CD4-positive, alpha-beta T cell (primary cell): ENCODE data around the gene C10orf71. TPM values are rescaled to one million over a fixed set of nuclear protein-coding genes. Genes with fewer than 3 reads are reported as not detected.

ENCODE experiments used
- ATAC-seq: fragments of 200-7000 bp; cut with Tn5 transposase; one replicate; pipeline ENCODE4 v1.10.0; 2022; ENCODE audit warnings: mild to moderate bottlenecking; ENCODE audit not compliant: poor library complexity
- CTCF ChIA-PET: fragments of 350-600 bp; sonication (Branson Sonifier 250); formaldehyde crosslinking; loops from one replicate; lab custom pipeline; 2021; ENCODE audit warnings: antibody characterized with exemption, inconsistent platforms; lab: Charles Lee
- POLR2A ChIA-PET: fragments of 350-600 bp; sonication (Branson Sonifier 250); formaldehyde crosslinking; loops from one replicate; lab custom pipeline; 2021; ENCODE audit warnings: antibody characterized with exemption, inconsistent platforms; lab: Charles Lee
- DNase-seq, 14 experiments: peaks; one replicate each; pipeline ENCODE4 v3.0.0-alpha.2; 2013 to 2020; ENCODE audit warnings: mixed read lengths in 2 of 14
- H3K27ac ChIP-seq, 2 donors: one replicate each; pipeline versions ENCODE4 v1.5.1 to v1.7.0; 2013; ENCODE audit warnings: low read length in 2 of 2, low read depth in 1 of 2, mild to moderate bottlenecking in 1 of 2
- H3K27me3 ChIP-seq, 2 experiments: 1 replicate in 1 of 2; 2 replicates in 1 of 2; pipeline versions ENCODE4 v1.6.1 to v1.7.0; 2013; ENCODE audit warnings: low read length in 2 of 2, control low read depth in 1 of 2, mild to moderate bottlenecking in 1 of 2, moderate library complexity in 1 of 2; ENCODE audit not compliant: insufficient read depth in 2 of 2, control insufficient read depth in 1 of 2
- H3K36me3 ChIP-seq: one replicate; pipeline ENCODE4 v1.6.1; 2013; ENCODE audit warnings: low read length, control low read depth; ENCODE audit not compliant: insufficient read depth
- H3K4me1 ChIP-seq: one replicate; pipeline ENCODE4 v1.6.1; 2013; ENCODE audit warnings: low read length, control low read depth; ENCODE audit not compliant: insufficient read depth
- H3K4me3 ChIP-seq: one replicate; pipeline ENCODE4 v1.5.1; 2013; ENCODE audit warnings: mild to moderate bottlenecking, low read length, moderate library complexity
- H3K9me3 ChIP-seq, 2 experiments: 1 replicate in 1 of 2; 2 replicates in 1 of 2; pipeline versions ENCODE4 v1.6.1 to v1.7.0; 2013; ENCODE audit warnings: low read length in 2 of 2, mild to moderate bottlenecking in 2 of 2, control low read depth in 1 of 2, moderate library complexity in 1 of 2; ENCODE audit not compliant: control insufficient read depth in 1 of 2, insufficient read depth in 1 of 2
- H3K27ac Mint-ChIP-seq: one replicate; pipeline ENCODE4 v1.8.0; 2020; ENCODE audit warnings: mixed read lengths
- H3K27me3 Mint-ChIP-seq: one replicate; pipeline ENCODE4 v1.8.0; 2021; ENCODE audit warnings: mixed read lengths
- H3K36me3 Mint-ChIP-seq: one replicate; pipeline ENCODE4 v1.8.0; 2021; ENCODE audit warnings: low read depth, mixed read lengths
- H3K4me1 Mint-ChIP-seq: one replicate; pipeline ENCODE4 v1.8.0; 2021; ENCODE audit warnings: low read depth, mixed read lengths
- H3K4me3 Mint-ChIP-seq: one replicate; pipeline ENCODE4 v1.8.0; 2020; ENCODE audit warnings: mild to moderate bottlenecking, mixed read lengths
- H3K9me3 Mint-ChIP-seq: one replicate; pipeline ENCODE4 v1.8.0; 2020; ENCODE audit warnings: mixed read lengths
- intact Hi-C, 2 experiments: fragments of 100-400 bp; cut with DNase I in 1 of 2; cut with micrococcal nuclease in 1 of 2; formaldehyde crosslinking; loops; one replicate each; pipeline versions ENCODE4 v1.15.1 to v1.9.0; 2023 to 2025; cut with DNase I, micrococcal nuclease
- total RNA-seq, 174 experiments: library from RNA in 2 of 174; stranded (reverse) in 2 of 174; gene quantifications; one replicate each; pipeline ENCODE4 v1.2.3 and lab custom pipeline; 2021 to 2026
- TF ChIP-seq, protein P1 (sequence below): fragments of 200-600 bp; IDR thresholded peaks from one replicate; pipeline ENCODE4 v1.8.0; 2022; ENCODE audit warnings: antibody characterized with exemption, mild to moderate bottlenecking

C10orf71 gene
- total RNA-seq, 2 experiments from 2014 or later, result not detected

DNA sequence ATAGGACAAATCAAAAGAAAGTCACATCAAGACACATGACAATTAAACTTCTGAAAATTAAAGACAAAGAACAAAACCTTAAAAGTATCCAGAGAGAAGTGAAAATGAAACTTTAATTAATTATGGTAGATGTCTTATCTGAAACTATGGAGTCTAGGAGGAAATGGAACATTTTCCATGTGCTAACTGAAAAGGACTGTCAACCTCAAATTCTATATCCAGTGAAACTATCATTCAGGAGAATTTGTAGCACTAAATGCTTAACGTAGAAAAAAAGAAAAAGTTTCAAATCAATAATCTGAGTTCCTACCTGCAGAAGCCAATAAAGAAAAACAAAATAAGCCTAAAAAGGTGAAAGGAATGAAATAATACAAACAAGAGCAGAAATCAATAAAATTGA lies 33.1 kb upstream of the C10orf71 start:
- Histone ChIP-seq H3K4me3 (no peak overlapping the region), H3K27me3 (peaks cover 0 to 5% of the 10 kb centered on the region in 2 experiments), H3K27ac (no peak overlapping the region), H3K36me3 (no peaks in the 10 kb centered on the region), H3K4me1 (no peaks in the 10 kb centered on the region), H3K9me3 (peaks cover 4 to 11% of the 10 kb centered on the region in 2 experiments)
- no peak overlapping the region for H3K27ac Mint-ChIP-seq
- H3K27me3 Mint-ChIP-seq, result peaks cover 8% of the 10 kb centered on the region
- POLR2A ChIA-PET, result no interaction called here
- intact Hi-C loops, result no loop called here
- CTCF ChIA-PET, result no interaction called here
- no peak overlapping the region for H3K4me3 Mint-ChIP-seq
- H3K9me3 Mint-ChIP-seq, result peaks cover 17% of the 10 kb centered on the region
- no peaks in the 10 kb centered on the region for H3K36me3 Mint-ChIP-seq
- no peak for ATAC-seq
- DNase-seq, result no peak
- H3K4me1 Mint-ChIP-seq, result no peaks in the 10 kb centered on the region
- TF ChIP-seq, protein P1, sequence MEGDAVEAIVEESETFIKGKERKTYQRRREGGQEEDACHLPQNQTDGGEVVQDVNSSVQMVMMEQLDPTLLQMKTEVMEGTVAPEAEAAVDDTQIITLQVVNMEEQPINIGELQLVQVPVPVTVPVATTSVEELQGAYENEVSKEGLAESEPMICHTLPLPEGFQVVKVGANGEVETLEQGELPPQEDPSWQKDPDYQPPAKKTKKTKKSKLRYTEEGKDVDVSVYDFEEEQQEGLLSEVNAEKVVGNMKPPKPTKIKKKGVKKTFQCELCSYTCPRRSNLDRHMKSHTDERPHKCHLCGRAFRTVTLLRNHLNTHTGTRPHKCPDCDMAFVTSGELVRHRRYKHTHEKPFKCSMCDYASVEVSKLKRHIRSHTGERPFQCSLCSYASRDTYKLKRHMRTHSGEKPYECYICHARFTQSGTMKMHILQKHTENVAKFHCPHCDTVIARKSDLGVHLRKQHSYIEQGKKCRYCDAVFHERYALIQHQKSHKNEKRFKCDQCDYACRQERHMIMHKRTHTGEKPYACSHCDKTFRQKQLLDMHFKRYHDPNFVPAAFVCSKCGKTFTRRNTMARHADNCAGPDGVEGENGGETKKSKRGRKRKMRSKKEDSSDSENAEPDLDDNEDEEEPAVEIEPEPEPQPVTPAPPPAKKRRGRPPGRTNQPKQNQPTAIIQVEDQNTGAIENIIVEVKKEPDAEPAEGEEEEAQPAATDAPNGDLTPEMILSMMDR, result no peak

DNA sequence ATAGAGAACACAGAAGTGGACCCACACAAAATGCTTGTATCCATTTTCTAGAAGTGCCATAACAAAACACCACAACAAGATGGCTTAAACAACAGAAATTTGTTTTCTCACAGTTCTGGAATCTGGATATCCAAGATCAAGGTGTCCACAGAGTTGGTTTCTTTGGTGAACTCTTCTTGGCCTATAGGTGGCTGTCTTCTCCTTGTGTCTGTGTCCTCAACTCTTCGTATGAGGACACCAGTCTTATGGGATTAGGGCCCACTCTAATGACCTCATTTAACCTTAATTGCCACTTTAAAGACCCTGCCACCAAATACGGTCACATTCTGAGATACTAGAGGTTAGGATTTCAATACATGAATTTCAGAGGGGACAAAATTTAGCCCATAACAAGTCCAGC lies 30.8 kb upstream of the C10orf71 start:
- TF ChIP-seq, protein P1, result no peak
- H3K9me3 ChIP-seq, result peaks cover 4 to 11% of the 10 kb centered on the region in 2 experiments
- no peak overlapping the region for H3K4me3 Mint-ChIP-seq
- H3K4me1 ChIP-seq, result no peaks in the 10 kb centered on the region
- no peaks in the 10 kb centered on the region for H3K36me3 Mint-ChIP-seq
- no peak overlapping the region for H3K4me3 ChIP-seq
- ATAC-seq (no peak), DNase-seq (no peak)
- peaks cover 17% of the 10 kb centered on the region for H3K9me3 Mint-ChIP-seq
- no peaks in the 10 kb centered on the region for H3K36me3 ChIP-seq
- no peaks in the 10 kb centered on the region for H3K27me3 ChIP-seq
- intact Hi-C loops, result no loop called here
- CTCF ChIA-PET, result no interaction called here
- H3K27ac Mint-ChIP-seq, result no peak overlapping the region
- POLR2A ChIA-PET, result no interaction called here
- H3K4me1 Mint-ChIP-seq, result no peaks in the 10 kb centered on the region
- H3K27ac ChIP-seq, result no peak overlapping the region
- H3K27me3 Mint-ChIP-seq, result peaks cover 10% of the 10 kb centered on the region

DNA sequence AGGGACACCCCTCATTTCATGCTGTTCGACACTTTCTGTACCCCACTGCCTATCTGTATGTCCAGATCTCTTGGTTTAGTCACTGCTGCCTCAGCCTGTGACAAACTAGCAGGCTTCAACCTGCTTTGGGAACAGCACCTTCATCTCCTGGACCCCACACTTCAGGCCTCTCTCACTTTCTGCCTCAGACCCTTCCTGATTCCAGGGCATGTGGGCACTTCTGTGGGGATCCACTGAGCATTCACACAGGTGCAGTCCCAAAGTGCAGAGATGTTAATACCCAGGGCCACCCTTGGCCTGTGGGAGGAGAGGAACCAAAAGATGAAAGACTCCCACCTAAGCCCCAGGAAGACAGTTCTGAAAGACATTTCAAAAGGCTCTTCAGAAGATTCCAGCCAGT lies 29.4 kb upstream of the C10orf71 start:
- Histone ChIP-seq H3K36me3 (no peaks in the 10 kb centered on the region), H3K9me3 (peaks cover under 1 to 11% of the 10 kb centered on the region in 2 experiments), H3K4me1 (no peaks in the 10 kb centered on the region), H3K27me3 (no peaks in the 10 kb centered on the region), H3K27ac (no peak overlapping the region), H3K4me3 (no peak overlapping the region)
- DNase-seq (no peak), ATAC-seq (no peak)
- intact Hi-C loops, result no loop called here
- Mint-ChIP-seq H3K4me3 (no peak overlapping the region), H3K36me3 (no peaks in the 10 kb centered on the region), H3K27me3 (peaks cover 10% of the 10 kb centered on the region), H3K9me3 (peaks cover 17% of the 10 kb centered on the region), H3K27ac (no peak overlapping the region), H3K4me1 (no peaks in the 10 kb centered on the region)
- TF ChIP-seq, protein P1, result no peak
- CTCF ChIA-PET, result no interaction called here
- POLR2A ChIA-PET, result no interaction called here
